ENCODE data around the gene MRPL1.
A peak's percentile ranks its signal among the peaks of the same experiment; 100 is the strongest.

The MRPL1 gene

GRCh38 chr4:77862478-77863216, at the start of gene MRPL1:
MRPL1 (plus strand) TSS chr4:77862830; CDS start chr4:77862849, 19 bp downstream.
- peak; percentile 80 for DNase-seq (ENCODE audit: low read depth in 2 of 2)

- DNase-seq (ENCODE audit: low read depth in 2 of 2) = no peak
Measured at GRCh38 chr4:77815636-77816035, 47.0 kb upstream of the MRPL1 start.

- no peak for DNase-seq (ENCODE audit: low read depth in 2 of 2)
Measured at GRCh38 chr4:77816546-77816945, 46.1 kb upstream of the MRPL1 start.

GRCh38 chr4:77817304-77818072, 45.1 kb upstream of the MRPL1 start:
- DNase-seq (ENCODE audit: low read depth in 2 of 2) = no peak

DNA sequence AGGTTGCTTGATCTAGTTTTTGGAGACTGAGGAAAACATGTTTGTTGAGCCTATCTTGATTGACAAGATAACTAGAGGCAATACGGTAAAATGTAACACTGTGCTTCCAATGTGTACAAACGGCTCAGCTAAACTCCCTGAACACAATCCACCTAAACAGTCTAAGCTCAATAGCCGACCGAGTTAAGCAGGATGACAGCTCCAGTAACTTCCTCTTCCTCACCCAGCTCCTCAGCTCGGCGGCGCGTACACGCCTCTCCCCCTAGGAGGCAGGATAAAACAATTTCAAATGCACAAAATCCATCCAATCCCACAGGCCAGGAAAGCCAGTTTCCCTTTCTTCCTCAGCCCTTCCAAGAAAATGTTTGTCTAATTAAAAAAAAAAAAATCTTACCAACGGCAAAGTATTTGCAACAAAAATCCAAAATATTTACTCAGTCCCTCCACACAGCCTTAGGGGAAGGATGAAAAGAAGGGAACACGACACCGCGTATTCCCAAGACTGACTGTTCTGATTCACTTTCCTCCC, 44.5 kb upstream of the MRPL1 start:
- DNase-seq (ENCODE audit: low read depth in 2 of 2) = peak in 1 of 2 experiments; percentile 34

GRCh38 chr4:77818602-77819403, 43.8 kb upstream of the MRPL1 start, which contains the start of gene CNOT6L:
CNOT6L (minus strand) TSS chr4:77819368; CDS start chr4:77819308, 60 bp downstream.
- peak in 1 of 2 experiments; percentile 60 for DNase-seq (ENCODE audit: low read depth in 2 of 2)

GRCh38 chr4:77819404-77819842, 43.2 kb upstream of the MRPL1 start:
- DNase-seq (ENCODE audit: low read depth in 2 of 2) = peak in 1 of 2 experiments; percentile 52

DNA sequence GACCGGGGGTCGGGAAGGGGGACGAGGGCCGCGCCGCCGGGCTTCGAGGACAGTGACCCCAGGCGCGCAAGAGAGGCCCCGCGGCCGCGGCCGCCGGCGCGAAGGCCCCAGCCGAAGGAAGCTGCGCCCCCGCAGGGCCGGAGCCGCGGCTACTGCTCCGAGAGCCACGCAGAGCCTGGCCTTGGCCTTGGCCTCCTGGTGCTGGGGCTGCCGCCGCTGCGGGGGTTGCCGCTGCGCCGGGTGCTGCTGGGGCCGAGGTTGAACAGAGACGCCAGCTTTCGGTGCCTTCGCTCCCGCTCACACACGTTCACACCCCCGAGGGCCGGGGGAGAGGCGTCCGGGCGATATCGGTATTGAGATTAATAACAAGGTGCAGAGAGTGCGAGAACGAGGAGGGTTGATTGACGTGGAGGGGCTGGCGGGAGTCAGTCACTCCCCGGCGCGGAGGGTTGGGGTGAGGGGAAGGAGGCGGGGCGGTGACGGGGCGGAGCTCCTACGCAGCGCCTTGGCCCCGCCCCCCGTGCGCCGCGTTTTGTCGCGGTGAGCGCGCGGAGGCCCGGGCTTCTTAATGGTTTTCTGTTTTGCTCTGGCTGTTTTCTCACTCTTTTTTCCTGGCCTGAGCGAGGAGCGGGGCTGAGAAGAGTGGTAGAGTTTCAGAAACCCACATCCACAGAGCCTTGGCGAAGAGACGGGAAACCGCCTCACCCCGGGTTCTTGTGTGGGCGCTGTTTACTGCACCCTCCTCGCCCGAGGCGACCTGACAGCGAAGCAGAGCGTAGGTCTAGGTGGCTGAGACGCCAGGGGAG, 42.6 kb upstream of the MRPL1 start:
- peak; percentile 87 to 96 for DNase-seq (ENCODE audit: low read depth in 2 of 2)

DNA sequence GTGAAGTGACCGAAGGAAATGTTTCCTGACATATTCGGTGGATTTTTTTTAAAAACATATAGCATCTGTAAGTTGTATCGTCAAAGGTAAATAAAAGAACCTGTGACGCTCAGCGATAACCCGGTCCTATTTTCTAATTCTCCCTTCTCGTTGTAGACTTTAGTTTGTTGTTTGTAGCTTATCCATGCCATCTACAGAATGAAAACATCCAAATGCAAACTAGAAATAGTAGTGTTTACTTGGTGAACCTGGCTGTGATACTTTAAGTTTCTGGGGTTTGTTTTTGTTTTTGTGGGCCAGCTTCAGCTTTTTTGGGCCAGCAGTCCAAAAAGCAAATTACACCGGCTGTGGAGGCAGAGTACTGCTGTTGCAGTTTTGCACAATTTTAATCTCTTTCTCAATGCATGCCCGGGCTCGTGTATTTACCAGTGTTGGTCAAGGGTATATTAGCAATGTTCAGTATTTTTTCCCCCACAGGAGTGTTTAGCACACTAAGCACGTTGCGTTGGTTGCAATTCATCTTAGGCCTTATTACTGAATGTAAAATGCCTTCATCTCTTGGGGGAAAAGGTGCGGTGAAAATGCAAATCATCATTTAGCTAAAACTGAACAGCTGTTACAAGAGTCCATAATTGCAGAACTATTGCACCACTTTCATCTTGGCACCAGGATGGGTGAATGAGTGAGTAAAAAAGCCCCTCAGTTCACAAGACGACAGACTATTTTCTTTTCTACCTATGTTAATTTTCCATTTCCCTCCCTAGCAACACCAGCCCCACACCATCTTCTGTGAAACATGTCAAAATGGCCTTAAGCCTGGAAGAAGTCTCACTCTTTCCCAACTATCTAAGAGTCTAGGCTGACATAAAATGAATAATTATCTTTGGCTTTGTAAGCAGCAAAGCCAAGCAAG, 41.7 kb upstream of the MRPL1 start:
- no peak for DNase-seq (ENCODE audit: low read depth in 2 of 2)

- no peak for DNase-seq (ENCODE audit: low read depth in 2 of 2)
Measured at GRCh38 chr4:77821775-77822174, 40.9 kb upstream of the MRPL1 start.

DNA sequence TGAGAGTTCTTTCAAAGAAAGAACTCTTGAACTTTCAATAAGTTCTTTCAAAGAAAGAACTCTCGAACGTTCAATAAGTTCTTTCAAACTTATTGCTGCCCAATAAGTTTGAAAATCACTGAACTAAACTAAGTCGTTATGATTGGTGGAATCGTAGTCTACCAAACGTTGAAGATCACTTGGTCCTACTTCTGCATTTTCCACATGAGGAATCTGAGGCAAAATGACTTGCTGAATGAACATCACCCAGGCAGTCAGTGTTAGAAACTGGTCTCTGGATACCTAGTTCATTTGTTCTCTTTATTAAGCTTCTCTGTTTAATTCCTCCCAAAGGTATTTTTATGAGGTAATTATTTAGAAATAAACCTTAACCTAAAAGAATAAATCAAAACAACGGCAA, 36.4 kb upstream of the MRPL1 start:
- no peak for DNase-seq (ENCODE audit: low read depth in 2 of 2)

- DNase-seq (ENCODE audit: low read depth in 2 of 2) = no peak
Measured at GRCh38 chr4:77827343-77827742, 35.3 kb upstream of the MRPL1 start.

DNA sequence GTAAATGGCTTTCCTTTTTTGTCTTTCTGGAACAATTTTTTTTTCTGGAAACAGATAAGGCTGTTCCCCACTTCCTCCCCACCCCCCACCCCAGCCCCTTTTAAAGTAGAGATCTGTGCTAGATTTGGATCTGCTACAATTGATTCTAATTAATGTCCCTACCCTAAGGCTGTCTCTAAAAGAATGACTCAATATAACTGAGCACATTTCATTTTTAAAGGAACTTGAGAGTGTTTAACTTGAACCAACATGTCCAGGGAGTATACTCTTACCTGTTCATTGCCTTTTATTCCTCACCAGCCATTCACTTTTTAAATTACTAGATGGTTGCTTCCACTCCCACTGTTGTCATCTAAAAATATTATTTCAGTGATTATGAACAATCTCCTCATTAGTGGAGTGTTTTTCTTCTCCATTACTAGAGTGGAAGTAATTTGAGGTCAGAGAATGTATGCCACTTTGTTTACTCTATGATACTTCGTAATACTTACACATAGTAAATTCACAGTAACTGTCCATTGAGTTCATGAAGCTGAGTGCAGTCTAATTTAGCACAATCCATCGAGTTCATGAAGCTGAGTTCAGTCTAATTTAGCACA, 29.4 kb upstream of the MRPL1 start:
- no peak for DNase-seq (ENCODE audit: low read depth in 2 of 2)

GRCh38 chr4:77834403-77834802, 28.2 kb upstream of the MRPL1 start:
- no peak for DNase-seq (ENCODE audit: low read depth in 2 of 2)

- no peak for DNase-seq (ENCODE audit: low read depth in 2 of 2)
Measured at GRCh38 chr4:77843628-77844027, 19.0 kb upstream of the MRPL1 start.

DNA sequence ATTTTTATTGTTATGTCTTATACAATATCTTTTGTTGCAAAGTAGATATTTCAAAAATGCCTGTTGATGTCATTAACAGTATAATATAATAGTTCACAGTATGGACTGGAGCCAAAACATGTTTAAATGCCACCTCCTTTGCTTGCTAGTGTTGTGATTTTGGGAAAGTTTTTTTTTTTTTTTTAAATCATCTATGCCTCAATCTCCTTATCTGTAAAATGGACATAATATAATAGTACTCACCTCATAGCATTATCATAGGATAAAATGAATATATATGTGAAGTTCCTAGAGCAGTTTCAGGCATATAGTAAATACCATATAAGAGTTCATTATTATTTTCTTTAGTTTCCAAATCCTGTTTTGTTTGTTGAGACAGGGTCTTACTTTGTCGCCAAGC, 18.3 kb upstream of the MRPL1 start:
- no peak for DNase-seq (ENCODE audit: low read depth in 2 of 2)

DNA sequence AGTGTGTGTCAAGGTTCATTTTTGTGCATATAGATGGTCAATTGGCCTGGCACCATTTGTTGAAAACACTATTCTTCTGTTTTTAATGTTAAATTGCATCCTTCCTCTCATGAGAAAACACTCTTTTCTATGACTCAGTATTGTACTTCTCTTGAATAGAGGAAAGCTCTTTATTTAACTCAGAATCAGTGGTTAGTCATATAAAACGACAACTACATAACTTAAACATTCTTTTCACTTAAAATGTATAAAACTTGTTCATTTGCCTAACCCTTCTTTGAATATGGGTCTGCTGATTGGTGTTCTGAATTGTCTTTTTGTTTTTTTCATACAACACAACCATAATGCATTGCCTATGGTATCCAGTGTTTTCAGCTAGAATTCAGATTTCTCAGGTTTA, 17.2 kb upstream of the MRPL1 start:
- no peak for DNase-seq (ENCODE audit: low read depth in 2 of 2)

DNA sequence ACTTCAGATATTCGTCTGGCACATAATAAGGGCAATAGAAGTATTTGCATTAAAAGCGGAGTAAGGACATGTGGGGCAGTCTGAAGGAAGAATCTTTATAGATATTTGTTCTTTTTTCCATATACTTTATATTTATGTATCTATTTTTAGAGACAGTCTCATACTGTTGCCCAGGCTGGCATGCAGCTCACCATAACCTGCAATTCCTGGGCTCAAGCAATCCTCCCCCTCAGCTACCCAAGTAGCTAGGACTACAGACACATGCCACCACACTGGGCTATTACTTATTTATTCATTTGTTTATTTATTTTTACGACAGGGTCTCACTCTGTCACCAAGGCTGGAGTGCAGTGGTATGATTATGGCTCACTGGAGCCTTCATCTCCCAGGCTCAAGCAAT, 16.7 kb upstream of the MRPL1 start:
- DNase-seq (ENCODE audit: low read depth in 2 of 2) = no peak

DNA sequence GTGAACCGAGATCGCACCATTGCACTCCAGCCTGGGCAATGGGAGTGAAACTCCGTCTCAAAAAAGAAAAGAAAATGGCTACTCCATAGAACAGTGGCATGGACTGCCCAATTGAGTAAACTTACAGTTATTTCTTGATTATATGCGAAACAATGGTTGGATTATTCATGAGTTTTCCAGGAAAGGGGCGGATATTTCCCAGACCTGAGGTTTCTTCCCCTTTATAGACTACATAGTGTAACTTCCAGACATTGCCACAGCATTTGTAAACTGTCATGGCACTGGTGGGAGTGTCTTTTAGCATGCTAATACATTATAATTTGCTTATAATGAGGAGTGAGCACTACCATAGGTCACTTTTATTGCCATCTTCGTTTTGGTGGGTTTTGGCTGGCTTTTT, 14.1 kb upstream of the MRPL1 start:
- no peak for DNase-seq (ENCODE audit: low read depth in 2 of 2)

Data from stimulated activated CD4-positive, alpha-beta T cell treated with anti-CD3 and anti-CD28 coated beads, Interleukin-12 subunit alpha, Interleukin-12 subunit beta, amount 100 ng/mL, for 24 hours (primary cell).